HG02763 (cell line): ENCODE results near the gene CTXN3.

Experiments used
- ATAC-seq: cut with Tn5 transposase; IDR thresholded peaks from one replicate; pipeline ENCODE4 v1.9.1; 2021; ENCODE audit warnings: mild to moderate bottlenecking, moderate library complexity; ENCODE audit not compliant: unreplicated experiment

CTXN3 gene

GRCh38 chr5:127696683-127697082 is 47.8 kb downstream of the CTXN3 start:
- no peak for ATAC-seq

DNA sequence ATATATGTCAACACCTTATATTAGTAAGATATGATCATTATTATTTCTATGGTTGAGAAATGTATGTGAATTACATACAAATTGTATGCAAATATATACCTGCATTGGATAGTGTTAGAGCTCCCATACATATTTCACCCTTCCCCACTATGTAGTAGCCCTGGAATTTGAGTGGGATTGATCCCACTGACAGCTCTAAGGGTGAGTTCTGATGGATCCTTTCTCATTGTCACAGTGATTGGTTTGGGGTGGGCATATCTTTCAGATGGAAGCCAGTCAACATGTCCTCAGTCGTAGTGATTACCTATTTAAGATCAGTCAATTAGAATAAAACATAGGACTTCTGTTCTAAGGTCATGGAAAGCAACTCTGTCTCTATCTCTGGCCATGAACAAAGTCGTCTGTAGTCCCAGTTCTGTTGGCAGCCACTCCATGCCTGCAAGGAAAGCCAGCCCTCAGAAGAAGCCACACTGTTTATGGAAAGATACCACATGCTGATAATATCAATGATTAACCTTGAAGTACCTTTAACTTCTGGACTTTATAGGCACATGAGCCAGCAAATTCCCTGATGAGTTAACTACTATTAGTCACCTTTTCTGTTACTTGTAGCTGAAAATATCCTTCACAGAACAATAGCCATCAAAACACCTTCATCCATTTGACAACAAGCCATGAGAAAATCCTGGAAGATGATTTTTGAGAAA is 49.2 kb downstream of the CTXN3 start:
- ATAC-seq, result no peak

GRCh38 chr5:127699416-127699815 is 50.5 kb downstream of the CTXN3 start:
- no peak for ATAC-seq

- no peak for ATAC-seq
Measured at GRCh38 chr5:127700237-127700766, 51.4 kb downstream of the CTXN3 start.

- no peak for ATAC-seq
Measured at GRCh38 chr5:127702434-127702833, 53.6 kb downstream of the CTXN3 start.

DNA sequence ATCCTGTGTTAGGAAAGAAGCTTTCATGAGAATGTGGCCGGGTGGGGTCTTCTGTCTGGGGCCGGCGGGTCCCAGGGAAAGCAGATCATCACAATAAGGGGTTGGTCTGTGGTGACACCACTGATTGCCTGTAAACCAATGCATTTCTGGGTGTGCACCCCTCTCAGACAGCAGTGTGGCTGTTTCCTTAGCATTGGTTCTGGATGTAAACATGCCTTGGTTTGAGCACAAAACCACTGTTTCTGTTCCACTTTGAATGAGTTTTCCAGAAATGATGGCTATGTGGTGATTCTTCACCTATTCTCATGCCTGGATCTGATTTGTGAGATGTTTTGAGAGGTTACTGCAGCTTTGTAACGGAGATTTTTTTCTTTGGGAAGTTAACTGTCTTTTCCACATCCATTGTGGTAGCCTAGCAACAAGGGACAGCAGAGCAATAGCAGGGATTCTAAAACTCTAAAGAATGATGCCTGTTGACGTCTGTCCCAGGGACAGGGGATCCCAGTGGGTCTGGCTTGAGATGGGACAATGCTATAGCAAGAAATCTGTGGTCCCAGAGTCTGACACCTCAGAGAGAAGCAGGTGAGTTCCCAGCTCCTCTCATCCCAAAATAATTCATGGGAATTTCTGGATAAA is 54.2 kb downstream of the CTXN3 start, which contains the start of gene CCDC192:
Gene CCDC192 (plus strand): TSS at position 466 of the 636 bp plus-strand sequence. CDS start 55 bp downstream, at position 521.
- no peak for ATAC-seq

- no peak for ATAC-seq
Measured at GRCh38 chr5:127705120-127705892, 56.4 kb downstream of the CTXN3 start.

GRCh38 chr5:127706691-127707090 is 57.8 kb downstream of the CTXN3 start:
- no peak for ATAC-seq

DNA sequence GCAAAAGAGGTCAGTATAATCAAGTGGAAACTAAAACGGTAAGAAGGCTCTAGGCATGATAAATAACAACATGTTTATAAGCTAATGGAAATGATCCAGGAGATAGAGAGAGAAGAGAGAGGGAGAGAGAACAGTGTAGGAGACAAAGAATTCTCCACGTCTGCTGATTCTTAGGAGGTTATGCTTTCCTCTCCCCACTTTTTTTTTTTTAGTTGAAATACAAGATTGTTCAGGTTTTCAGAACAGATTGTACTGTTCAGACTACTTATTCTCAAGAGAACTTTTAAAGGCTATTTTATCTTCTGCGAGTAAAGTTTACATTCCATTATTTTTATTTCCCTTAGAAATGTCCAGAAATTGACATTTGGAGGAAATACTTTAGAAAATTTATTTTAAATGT is 58.3 kb downstream of the CTXN3 start:
- ATAC-seq, result no peak
